ENCODE results near the gene KRTAP5-7.
"Not testable (repeated sequence)": the region's sequence is repeated elsewhere in the genome, so short reads cannot be mapped to it uniquely, and the experiment has no call there.

Gene KRTAP5-7

DNA sequence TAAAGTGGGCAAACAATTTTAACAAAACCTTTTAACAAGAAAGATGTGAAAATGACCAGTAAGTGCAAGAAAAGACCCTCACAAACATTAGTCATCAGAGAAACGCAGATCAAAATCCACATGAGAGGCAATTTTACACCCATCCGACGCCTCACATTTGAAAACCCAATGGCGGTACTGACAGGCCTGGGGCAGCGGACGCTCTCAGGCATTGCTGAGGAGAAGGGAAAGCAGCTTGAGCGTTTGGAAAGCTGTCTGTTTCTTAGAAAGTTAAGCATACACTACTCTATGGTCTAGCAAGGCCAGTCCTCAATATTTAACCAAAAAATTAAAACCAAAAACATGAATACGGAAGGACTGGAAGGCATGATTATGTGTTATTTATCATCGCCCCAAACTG lies 8.8 kb downstream of the KRTAP5-7 start:
- DNase-seq, result no peak

DNA sequence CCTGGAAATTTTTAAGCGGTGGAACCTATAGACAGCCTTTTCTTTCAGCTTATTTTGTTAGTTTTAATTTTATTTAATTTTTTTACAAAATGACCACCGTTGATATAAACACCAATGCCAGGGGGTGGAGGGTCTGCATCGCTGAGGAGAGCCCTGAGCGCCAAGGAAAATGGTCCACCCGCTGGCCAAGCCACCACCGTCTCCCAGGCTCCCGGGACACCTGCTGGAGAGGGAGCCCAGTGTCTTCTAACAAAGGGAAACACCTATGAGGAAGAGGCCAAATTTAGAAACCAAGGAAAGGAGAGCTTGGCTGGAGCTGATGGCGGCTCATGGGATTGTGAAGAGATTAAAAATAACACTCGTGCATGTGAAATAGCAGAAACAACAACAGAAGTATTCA lies 10.5 kb downstream of the KRTAP5-7 start:
- DNase-seq, result no peak

DNA sequence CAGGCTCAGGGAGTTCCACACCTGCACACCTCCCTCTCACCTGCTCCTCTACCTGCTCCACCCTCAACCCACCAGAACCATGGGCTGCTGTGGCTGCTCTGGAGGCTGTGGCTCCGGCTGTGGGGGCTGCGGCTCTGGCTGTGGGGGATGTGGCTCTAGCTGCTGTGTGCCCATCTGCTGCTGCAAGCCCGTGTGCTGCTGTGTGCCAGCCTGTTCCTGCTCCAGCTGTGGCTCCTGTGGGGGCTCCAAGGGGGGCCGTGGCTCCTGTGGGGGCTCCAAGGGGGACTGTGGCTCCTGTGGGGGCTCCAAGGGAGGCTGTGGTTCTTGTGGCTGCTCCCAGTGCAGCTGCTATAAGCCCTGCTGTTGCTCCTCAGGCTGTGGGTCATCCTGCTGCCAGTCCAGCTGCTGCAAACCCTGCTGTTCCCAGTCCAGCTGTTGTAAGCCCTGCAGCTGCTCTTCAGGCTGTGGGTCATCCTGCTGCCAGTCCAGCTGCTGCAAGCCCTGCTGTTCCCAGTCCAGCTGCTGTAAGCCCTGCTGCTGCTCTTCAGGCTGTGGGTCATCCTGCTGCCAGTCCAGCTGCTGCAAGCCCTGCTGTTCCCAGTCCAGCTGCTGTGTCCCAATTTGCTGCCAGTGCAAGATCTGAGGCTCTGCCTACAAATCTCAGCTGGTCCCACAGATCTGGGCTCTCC lies 11.1 kb downstream of the KRTAP5-7 start, which contains the start of gene KRTAP5-8:
Gene KRTAP5-8, plus strand, starts transcription at position 49 of the 689 bp plus-strand sequence. Its CDS starts 31 bp downstream, at position 80.
- not testable (repeated sequence) for DNase-seq

DNA sequence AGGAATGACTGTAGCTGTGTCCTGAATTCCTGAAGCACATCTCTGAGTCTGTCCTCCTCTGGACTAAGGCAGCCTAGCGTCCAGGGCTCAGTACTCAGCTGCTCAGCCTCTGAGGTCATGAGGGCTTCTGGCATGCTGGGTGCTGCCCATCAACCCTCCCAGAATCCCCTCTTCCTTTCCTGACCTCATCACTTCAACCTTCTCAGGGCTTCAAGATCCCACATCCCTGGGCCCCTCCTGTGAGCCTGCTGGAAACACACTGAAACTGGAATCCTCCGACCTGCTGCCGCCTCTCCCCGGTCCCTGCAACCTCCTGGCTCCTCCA lies 11.6 kb downstream of the KRTAP5-7 start:
- DNase-seq, result no peak

DNA sequence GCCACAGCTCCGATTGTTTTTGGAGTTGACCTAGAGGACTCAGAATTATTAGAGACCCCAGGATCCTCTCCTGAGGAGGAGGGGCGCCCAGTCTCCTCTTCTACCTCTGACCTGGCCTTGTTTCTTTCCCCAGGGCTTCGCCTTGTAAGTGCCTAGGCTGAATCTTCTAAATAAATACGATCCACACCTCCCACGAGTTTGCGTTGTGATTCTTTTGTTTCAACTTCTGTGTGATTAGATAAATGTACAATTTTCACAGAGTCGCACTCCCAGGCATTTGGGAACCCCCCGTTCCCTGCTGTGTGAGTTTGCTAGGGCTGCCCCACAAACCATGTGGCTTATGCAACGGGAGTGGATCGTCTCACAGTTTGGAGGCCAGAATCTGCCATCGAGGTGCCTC lies 11.9 kb downstream of the KRTAP5-7 start:
- no peak for DNase-seq

DNA sequence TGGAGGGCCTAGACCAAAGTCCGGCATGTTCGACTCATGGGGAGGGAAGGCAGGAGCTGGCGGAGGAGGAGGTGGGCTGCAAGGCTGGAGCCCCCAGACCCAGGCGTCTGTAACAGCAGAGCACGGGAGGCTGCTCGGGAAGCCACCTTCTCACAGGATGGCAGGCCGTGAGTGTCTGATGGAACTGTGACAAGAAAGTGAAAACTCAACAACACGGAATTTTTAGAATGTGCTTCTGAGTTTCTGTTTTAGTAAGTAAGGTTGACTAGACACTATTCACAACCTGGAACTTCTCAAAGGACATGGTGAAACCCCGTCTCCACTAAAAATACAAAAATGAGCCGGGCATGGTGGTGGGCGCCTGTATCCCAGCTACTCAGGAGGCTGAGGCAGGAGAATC lies 12.9 kb downstream of the KRTAP5-7 start:
- not testable (repeated sequence) for DNase-seq

DNA sequence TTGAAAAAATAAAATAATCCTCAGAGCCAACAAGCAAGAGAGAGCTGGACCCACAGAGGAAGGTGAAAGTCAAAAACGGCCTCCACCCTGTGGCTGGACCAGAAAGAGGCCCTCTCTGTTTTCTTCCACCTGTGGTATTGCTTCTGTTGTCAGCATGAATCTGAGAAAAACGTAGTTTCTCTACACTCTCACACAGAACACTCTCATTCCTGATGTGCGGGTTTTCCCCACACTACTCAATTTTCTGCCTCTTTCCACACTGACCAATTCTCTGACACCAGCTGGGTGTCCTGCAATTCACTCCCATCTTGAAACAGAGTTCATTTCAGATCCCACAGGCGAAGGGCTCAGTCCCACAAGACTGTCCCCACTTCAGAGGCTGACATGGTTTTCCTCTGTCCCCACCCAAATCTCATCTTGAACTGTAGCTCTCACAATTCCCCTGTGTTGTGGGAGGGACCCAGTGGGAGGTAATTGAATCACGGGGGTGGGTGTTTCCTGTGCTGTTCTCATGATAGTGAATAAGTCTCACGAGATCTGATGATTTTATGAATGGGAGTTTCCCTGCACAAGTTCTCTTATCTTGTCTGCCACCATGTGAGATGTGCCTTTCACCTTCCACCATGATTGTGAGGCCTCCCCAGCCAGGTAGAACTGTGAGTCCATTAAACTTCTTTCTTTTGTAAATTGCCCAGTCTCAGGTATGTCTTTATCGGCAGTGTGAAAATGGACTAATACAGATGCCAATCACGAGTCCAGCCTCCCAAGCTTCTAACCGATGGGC lies 13.6 kb downstream of the KRTAP5-7 start:
- not testable (repeated sequence) for DNase-seq

DNA sequence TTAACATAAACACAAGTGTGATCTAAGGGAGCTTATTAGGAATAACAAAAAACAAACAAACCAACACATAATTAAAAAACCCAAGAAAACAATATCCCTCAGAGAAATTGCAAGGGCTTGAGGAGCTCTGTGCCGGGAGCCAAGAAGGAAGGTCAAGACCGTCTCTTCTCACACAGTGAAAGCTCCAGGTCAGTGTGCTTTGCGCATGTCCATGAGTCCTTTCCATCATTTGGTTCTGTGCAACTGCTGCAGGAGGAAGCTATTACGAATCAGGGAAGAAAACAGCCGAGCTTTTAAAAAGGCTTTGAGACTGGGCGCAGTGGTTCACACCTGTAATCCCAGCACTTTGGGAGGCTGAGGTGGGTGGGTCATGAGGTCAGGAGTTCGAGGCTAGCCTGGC lies 15.3 kb downstream of the KRTAP5-7 start:
- no peak for DNase-seq

DNA sequence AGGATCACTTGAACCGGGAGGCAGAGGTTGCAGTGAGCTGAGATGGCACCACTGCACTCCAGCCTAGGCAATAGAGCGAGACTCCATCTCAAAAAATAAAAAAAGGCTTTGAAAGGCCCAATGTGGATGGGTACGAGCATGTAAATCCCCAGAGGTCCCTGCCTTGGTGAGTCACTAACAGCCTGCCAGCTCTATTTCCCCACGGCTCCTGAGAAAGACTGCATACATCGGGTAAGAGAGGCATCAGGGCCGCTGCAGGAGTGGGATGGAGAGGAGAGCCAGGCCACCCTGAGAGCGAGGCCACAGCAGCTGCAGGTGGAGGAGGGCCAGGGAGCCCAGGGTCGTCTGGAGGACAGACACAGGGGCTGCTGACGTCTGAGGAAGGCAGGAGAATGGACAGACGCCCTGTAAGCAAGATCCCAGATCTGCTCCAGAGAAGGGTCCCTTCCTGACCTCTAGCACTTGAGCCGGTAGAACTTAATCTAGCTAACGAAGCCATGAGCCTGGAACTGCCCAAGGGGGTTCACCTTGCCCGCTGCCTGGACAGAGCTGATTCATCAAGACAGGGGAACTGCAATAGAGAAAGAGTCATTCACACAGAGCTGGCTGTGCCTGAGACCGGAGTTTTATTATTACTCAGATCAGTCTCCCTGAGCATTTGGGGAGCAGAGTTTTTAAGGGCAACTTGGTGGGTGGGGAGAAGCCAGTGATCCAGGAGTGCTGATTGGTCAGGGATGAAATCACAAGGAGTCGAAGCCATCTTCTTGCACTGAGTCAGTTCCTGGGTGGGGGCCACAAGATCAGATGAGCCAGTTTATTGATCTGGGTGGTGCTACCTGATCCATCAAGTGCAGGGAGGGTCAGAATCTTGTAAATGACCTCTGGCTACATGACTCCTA lies 16.1 kb downstream of the KRTAP5-7 start:
- no peak for DNase-seq

DNA sequence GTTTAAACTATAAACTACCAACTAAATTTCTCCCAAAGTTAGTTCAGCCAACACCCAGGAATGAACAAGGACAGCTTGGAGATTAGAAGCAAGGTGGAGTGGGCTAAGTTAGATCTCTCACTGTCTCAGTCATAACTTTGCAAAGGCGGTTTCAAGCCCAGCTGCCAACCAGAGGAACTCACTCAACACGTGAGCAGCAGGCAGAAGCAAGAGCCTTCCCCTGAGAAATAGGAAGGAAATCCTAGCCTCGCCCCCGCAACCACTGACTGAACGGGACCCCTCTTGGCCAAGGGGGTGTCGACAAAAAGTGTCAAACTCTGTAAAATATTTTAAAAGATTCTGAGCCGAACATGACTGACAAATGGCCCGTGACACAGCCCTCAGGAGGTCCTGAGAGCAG lies 16.8 kb downstream of the KRTAP5-7 start:
- no peak for DNase-seq

DNA sequence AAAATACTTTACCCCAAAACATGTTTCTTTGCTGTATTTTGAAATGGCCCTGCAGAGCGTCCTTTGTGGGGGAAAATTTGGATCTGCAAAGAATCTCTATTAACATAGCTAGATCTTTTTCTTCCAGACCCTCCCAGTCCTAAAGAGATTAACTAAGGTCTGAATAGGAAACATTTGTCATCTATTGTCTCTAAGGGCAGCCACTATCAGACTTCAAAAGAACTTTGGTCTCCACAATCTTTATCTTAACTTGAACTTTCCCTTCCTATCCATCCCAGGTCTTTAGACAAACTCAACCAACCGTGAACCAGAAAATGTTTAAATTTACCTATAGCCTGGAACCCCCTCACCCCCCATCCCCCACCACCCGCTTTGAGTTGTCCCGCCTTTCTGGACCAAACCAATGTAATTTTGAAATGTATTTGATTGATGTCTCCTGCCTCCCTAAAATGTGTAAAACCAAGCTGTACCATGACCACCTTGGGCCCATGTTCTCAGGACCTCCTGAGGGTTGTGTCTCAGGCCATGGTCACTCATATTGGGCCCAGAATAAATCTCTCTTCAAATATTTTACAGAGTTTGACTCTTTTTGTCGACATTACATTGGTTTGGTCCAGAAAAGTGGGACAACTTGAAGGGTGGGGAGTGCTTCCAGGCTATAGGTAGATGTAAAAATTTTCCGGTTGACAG lies 17.6 kb downstream of the KRTAP5-7 start:
- no peak for DNase-seq

DNA sequence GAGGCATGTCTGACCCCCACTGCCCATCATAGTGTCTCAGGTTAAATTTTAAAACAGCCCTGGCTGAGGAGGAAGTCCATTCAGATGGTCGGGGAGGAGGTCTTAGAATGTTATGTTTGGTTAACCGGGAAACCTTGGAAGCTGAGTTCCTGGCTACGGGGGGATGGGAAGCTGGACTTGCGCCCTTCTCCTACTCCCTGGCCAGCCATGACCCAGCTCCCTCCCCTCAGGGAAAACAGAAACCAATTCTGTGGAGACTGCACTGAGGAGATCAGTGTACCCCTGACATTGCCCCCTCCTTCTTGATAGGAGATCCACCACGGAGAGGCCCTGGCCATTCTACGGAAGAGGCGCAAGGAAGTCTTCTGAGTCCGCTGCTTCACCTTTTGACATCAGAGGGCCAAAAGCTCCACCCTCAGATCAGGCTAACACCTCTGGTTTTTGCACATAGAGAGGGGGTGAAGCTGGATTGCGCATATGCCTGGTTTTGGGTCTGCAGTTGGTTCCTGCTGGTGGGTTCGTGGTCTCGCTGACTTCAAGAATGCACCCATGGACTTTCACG lies 18.4 kb downstream of the KRTAP5-7 start:
- DNase-seq, result no peak

DNA sequence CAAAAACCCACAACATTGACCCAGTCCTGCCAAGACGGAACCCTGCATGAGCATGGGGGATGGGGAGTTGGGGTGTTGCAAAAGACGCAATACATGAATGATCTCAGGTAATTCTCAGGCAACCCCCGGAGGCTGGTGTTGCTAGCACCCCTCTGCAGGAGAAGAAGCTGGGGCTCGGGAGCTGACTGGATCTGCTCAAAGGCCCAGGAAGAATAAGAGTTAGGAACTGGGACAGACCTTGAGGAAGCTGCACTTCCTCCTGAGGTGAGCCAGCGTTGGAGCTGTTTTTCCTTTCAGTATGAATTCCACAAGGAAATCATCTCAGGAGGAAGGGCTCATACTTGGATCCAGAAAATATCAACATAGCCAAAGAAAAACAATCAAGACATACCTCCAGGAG lies 21.1 kb downstream of the KRTAP5-7 start, which contains the start of gene KRTAP5-9:
Gene KRTAP5-9, plus strand, starts transcription at position 301 of the 400 bp plus-strand sequence. CDS start 238 bp downstream, outside the sequence.
- no peak for DNase-seq

DNA sequence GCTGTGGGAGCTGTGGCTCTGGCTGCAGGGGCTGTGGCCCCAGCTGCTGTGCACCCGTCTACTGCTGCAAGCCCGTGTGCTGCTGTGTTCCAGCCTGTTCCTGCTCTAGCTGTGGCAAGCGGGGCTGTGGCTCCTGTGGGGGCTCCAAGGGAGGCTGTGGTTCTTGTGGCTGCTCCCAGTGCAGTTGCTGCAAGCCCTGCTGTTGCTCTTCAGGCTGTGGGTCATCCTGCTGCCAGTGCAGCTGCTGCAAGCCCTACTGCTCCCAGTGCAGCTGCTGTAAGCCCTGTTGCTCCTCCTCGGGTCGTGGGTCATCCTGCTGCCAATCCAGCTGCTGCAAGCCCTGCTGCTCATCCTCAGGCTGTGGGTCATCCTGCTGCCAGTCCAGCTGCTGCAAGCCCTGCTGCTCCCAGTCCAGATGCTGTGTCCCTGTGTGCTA lies 21.7 kb downstream of the KRTAP5-7 start:
- DNase-seq, result no peak

DNA sequence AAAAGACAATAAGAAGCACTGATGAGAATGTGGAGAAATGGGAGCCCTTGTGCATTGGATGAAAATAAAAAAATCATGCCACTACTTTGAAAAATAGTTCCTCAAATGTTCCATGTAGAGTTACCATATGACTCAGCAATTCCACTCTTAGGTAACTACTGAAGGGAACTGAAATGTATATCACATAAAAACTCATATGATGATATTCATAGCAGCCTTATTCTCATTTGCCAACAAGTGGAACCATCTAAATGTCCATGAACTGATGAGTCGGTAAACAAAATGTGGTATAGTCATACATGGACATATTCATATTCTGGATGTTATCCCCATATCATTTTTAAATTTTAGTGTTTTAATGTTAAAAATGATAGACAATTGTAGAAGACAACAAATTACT lies 24.6 kb downstream of the KRTAP5-7 start:
- no peak for DNase-seq

DNA sequence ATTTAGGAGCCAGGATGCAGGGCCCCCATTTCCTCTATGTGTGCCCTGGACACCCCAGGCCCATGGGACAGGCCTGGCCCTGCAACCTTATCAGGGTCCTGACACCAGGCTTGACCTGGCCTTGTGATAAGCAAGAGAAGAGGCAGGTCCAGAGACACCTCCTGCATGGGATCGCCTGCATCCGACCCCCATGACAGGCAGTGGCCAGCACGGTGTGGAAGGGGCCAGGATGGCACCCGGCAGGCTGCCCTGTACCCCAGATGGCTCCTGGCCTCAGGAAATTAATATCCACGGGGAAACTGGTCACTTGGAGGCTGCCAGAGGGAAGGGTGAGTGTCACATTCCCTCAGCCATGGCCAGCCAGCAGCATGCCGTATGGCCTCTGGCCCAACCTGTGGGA lies 27.9 kb downstream of the KRTAP5-7 start:
- DNase-seq, result no peak

DNA sequence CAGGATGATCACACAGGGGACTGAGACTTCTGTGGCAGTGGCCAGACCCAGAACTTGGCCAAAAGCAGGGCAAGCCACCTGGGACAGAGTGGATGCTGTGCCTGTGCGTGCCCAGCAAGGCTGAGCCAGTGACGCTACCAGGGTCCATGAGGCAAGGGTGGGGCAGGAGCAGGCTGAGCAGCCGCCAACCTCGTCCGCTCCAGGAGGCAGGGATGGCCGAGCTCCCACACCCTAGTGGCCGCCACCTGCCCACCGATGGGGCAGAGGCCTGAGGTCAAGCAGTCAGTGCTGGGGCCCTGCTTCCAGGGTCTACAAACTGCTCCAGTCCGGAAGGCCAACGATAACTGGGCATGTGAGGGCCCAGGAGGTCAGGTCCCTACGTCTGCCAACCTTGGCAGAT lies 28.4 kb downstream of the KRTAP5-7 start:
- DNase-seq, result peak; percentile 56

DNA sequence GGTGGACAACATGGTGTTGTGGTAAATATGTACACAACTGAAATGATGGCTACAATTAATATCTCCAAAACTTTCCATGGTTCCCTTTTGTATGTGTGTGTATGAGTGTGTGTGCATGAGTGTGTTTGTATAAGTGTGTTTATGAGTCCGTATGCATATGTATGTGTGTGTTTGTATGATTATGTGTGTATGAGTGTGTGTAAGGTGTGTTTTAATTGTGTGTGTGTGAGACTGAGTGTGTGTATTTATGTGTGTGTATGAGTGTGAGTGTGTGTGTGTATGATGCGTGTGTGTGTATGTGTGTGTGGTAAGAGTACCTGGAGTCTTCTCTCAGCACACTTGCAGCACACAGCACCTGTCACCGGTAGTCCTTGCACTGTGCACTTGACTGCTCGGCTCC lies 29.0 kb downstream of the KRTAP5-7 start:
- no peak for DNase-seq

DNA sequence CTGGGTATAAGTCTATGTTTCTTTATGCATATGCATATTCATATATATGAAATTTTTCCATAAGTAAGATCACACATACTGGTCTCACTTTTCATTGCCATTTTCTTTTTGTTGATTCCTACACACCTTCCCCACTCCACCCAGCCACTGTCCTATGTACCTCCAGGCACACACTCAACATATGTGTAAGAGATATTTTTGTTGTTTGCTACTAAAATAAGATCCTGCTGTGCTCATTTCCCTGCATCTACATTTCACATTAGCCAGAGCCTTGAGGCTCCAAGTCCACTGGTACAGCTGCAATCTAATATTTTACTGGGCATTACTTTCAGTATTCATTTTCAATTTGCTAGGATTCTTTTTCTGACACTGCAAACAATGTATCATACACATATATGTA lies 30.2 kb downstream of the KRTAP5-7 start:
- no peak for DNase-seq

DNA sequence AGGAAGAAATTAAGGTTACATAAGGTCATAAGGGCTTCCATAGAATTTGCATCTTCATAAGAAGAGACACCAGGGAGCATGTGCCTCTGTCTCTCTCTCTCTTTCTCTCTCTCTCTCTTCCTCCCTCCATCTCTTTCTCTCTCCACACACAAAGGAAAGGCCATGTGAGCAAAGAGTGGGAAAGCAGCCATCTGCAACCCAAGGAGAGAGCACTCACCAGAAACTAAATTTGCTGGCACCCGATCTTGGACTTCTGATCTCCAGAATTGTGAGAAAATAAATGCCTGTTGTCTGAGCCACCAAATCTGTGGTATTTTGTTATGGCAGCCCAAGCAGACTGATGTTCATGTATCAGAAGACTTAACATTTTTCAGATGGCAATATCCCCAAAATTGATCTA lies 31.9 kb downstream of the KRTAP5-7 start:
- no peak for DNase-seq

DNA sequence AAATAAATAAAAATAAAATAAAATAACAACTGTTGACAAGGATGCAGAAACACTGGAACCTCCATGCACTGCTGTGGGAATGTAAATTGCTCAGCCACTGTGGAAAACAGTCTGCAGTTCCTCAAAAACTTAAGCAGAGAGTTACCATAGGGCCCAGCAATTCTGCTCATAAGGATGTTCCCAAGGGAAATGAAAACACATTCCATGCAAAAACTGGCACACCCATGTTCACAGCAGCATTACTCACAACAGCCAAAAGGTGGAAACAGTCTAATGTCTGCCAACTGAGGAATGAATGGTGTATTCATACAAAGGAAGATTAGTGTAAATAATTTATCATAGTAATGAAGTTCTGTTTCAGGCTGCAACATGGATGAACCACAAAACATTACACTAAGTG lies 35.1 kb downstream of the KRTAP5-7 start:
- DNase-seq, result no peak

DNA sequence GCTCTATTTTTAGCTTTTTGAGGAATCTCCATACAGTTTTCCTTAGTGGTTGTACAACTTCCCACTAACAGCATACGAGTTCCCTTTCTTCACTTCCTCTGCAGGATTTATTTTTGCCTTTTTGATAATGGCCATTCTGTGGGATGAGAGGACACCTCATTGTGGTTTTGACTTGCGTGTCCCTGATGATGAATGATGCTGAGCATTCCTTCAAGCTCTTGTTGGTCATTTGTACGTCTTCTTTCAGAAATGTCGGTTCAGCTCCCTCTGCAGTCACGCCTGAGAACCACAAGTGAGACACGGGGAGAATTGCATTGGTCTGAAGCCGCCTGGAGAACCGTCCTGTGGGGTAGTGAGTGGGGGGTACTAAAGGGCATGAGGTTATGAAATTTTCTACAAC lies 36.3 kb downstream of the KRTAP5-7 start:
- DNase-seq, result no peak
